Stimulated activated CD4-positive, alpha-beta T cell treated with anti-CD3 and anti-CD28 coated beads, Interleukin-15, amount 100 ng/mL, for 24 hours (primary cell): ENCODE data around the gene FAM9C.
"Not testable (repeated sequence)": the region's sequence is repeated elsewhere in the genome, so short reads cannot be mapped to it uniquely, and the experiment has no call there.

Source experiments
- DNase-seq: peaks from one replicate; pipeline ENCODE4 v3.0.0-alpha.2; 2020

FAM9C gene

DNA sequence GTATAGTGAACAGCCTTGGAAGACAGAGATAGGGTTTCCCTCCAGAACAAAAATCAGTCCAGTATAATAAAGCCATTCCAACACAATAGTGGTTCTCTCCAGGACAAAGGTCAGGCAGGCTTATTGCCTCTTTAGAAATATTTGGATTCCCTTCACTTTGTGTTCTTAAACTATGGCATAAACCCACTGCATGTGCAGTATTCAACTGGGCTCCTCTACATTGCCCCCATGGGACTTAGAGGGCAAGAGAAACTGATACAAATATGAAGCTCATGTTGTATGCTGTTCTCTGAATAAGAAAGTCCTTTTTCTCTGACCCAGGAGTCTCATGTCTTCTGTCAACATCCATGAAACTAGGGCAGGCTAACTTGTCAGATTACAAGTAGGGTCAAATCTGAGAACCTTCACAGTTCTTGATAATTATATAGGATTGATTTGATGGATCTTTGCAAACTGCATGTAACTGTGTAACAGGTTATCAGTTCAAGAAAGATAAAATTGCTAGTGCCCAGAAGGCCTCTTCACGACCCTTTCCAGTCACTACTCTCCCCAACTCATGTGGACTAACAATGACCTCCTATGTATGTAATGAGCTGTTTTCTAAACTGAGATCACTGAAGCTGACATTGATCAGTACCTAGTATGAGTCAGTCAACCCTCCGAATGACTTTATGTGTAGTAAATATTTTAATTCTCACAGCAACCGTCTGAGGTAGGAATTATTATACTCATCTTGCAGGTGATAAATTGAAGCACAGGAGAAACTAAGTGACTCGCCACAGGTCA lies 31.9 kb upstream of the FAM9C start:
- DNase-seq = no peak

DNA sequence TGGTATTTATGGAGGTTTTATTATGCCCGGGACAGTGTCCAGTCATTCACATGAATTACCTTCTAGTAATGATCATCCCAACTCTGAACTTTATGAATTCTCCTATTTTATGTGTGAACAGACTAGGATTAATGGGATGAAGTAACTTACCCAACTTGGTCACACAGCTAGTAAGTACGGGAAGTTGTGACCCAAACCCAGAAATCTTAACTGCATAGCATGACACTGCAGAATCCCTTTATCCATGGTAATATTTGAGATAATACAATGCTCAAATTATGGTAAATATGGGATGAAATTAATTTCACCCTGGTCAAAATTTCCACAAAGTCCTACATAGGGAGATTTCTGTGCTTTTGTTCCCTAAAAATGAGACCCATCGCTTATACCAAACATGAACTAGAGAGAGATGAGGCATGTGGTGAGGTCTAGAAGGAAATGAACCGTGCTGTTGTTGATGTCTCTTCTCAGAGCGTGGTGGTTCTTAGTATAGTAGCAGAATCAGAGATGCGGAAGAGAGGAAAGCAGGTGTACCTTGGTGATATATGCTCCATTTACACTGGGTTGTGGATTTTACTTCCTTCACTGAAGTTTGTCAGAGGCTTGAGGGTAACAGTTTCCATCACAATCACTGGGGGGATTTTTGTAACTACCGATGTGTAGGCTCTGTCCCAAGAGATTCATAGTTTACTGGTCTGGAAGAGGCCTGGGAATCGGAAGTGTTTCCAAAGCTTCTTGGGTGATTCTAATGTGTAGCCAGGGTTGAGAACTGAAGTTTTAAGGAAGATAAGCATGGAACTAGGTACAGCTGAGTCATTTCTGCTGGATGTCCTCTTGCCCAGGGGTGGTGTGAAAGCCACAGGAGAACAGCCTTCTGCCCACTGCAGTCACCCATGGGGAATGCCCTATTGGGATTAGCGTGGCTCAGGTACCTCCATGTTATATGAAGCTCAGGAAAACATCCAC lies 30.2 kb upstream of the FAM9C start:
- DNase-seq = no peak

DNA sequence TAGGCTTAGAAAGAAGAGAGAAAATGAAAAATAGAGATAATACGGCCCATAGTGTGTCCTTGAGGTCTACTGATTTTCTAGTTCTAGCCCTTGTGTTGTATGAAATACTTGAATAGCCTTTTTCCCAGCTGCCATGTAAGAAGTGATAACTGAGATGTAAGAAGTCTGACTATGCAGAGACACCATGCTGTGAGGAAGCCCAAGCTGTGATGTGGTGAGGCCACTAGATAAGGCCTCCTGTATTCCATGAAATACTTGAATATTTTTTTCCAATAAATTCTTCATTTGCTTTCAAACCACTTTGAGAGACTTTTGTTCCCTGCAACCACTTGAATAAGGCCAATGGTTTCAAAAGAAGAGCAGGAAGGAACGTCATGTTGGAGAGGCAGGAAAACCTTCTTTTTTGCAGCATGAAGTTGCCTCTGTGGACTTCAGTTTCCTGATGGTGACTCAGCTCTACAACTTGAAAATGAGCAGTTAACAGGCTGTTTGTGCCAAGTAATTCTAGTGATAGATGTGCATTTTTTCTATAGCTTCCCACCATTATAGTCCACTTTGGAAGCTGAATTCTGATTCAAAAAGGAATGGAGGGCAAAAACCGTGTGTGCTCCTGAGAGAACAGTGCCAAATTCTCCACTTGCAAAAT lies 25.5 kb upstream of the FAM9C start:
- no peak for DNase-seq

DNA sequence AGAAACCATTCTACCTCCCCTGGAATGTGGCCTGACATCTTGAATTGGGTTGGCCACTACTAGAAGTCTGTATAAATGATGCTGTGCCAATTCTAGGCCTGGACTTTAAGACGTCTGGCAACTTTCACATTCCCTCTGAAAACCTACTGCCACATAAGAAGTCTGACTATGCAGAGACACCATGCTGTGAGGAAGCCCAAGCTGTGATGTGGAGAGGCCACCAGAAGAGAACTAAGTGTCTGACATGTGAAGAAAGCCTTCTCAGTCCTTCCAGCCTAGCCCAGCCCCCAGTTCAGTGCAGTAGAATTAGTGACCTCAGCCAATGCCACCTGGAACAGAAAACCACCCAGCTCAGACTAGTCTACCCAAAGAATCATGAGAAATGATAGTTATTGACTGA lies 24.2 kb upstream of the FAM9C start:
- no peak for DNase-seq

DNA sequence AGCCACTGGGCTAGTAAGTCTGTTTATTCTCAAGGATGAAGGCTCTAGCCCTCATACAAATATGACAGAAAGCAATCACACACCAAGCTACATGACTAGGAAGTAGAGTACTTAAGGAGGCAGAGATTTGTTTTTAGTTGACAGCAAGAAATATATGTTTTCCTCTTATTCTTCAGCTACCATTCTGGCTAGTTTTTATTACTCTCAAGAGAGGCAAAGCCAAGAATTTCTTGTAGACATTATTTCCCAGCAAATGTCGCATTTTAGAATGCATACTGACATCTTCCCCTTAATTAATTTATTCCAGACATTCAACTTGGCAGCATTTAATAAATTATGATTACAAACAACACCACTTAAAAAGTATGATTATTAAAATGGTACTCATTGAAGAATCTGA lies 23.4 kb upstream of the FAM9C start:
- no peak for DNase-seq

DNA sequence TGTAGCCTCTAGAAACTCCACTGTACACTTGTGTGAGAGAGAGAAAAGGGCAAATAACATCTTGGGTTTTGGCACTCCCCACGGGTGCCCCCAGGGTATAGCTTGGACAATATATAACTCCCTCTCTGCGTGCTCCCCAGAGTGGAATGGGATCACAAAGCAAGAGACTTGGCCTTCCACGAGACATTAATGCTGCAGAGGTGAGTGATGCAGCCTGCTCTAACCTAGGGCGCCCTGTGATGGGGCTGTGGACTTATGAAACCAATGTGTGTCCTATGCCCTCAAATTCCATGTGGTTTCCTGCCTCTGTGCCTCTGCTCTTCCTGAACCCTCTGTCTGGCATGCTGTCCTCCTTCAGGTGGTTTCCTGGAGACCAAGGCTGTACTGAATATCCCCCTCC lies 22.0 kb upstream of the FAM9C start:
- no peak for DNase-seq

DNA sequence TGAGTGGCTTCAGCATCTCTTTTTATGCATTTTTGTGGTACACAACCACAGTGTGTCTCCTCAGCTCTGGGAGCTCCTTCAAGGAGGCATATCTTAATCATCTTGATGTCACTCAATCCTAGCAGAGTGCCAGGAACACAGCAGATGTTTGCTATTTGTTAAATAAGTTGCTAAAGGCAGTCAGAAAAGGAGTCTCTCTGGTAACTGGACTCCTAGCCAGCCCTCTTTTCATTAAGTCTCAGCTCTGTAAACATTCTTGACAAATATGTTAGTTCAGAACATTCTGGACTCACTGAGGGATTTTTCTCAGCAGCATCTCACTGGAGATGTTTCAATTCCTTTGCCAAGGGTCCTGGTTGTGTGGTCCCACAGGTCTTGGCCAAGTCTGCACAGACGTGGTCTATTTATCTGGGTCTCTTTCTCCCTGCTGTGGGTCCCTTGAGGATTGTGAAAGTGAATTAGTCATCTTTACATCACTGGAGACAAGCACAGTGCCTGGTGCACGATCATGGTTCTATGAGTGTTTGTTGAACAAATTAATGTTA lies 20.3 kb upstream of the FAM9C start:
- DNase-seq = no peak

DNA sequence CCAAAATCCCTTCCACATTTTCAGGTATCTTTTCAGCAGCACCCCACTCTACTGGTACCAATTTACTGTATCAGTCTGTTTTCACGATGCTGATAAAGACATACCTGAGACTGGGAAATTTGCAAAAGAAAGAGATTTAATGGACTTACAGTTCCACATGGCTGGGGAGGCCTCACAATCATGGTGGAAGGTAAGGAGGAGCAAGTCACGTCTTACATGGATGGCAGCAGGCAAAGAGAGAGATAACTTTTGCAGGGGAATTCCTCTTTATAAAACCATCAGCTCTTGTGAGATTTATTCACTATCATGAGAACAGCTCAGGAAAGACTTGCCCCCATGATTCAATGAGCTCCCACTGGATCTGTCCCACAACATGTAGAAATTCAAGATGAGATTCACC lies 18.7 kb upstream of the FAM9C start:
- not testable (repeated sequence) for DNase-seq

DNA sequence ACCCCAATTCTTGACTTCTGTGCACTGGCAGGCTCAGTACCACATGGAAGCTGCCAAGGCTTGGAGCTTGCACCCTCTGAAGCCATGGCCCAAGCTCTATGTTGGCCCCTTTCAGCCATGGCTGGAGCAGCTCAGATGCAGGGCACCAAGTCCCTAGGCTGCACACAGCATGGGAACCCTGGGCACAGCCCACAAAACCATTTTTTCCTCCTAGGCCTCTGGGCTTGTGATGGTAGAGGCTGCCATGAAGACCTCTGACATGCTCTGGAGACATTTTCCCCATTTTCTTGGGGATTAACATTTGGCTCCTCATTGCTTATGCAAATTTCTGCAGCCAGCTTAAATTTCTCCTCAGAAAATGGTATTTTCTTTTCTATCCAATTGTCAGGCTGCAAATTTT lies 17.9 kb upstream of the FAM9C start:
- not testable (repeated sequence) for DNase-seq

DNA sequence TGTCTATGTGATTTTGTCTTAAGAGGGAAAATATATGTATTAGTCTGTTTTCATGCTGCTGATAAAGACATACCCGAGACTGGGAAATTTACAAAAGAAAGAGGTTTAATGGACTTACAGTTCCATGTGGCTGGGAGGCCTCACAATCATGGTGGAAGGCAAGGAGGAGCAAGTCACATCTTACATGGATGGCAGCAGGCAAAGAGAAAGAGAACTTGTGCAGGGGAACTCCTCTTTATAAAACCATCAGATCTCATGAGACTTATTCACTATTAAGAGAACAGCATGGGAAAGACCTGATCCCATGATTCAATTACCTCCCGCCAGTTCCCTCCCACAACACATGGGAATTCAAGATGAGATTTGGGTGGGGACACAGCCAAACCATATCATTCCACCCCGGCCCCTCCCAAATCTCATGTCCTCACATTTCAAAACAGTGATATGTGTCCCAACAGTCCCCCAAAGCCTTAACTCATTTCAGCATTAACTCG lies 16.8 kb upstream of the FAM9C start:
- DNase-seq = not testable (repeated sequence)

DNA sequence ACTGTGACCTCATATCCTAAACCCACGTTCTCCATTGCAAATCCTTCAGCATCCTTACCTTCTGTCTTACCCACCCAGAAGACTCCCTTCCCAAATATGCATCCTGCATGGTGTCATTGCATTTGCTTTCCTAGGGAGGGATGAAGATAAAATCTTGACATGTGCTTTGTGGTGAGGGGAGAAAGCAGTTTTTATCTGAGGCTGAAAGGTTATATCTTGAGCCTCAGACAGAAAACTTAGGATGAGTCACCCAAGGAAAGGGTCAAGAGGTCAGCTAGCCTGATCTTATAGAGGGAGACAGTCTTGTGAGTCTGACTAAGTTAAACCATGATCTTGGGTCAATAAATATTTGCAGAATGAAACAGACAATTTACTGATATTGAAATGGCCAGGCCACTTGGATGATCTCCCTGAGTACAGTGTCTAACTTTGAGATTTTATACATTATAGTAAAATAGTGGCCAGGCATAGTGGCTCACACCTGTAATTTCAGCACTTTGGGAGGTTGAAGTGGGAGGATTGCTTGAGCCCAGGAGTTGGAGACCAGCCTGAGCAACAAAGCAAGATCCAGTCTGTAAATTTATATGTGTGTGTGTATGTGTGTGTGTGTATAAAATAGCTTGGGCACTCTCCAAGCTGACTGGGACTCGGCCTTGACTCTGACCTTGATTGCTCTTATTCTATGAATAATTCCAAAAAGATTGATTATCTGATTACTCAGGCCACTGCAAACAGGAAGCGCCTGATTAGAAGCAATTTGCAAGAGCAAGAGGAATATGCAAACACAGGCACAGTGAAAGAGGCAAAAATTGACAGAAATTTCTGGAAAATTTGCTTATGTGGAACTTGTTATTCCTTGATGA lies 15.4 kb upstream of the FAM9C start:
- DNase-seq = no peak

DNA sequence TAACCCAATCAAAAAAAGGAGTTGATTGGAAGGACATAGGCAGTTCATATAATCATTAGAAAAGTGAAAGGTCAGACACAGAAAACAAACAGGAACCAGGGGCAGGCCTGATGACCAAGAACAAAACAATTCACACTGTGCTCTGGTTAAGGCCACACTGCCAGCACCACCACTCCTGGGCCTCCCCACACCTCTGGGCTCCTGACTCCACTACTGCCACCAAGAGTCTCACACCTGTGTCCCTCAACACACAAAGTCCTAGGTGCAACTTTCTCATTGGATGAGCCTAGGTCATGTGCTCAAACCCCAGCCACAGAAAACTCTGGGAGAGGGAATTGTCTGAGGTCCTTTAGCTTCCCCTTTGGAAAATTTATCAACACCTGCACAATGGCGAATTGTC lies 11.1 kb upstream of the FAM9C start:
- DNase-seq = no peak

DNA sequence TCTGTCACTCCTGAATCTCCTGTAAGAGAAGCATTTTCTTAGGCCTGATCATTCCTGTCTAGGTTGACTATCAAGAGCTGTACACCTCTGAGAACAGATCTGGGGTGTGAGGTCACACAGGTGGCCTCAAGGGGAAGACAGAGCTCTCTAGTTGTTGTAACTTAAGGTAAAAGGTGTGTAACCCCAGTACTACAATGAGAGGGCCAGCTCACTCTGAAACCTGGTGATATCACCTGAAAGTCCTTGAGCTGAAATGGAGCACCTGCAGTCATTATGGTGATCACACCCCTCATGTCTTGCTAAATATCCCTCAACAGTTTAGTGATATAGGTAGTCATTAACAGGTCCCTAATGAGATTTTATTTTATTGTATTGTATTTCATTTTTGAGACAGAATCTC lies 8.8 kb upstream of the FAM9C start:
- no peak for DNase-seq

DNA sequence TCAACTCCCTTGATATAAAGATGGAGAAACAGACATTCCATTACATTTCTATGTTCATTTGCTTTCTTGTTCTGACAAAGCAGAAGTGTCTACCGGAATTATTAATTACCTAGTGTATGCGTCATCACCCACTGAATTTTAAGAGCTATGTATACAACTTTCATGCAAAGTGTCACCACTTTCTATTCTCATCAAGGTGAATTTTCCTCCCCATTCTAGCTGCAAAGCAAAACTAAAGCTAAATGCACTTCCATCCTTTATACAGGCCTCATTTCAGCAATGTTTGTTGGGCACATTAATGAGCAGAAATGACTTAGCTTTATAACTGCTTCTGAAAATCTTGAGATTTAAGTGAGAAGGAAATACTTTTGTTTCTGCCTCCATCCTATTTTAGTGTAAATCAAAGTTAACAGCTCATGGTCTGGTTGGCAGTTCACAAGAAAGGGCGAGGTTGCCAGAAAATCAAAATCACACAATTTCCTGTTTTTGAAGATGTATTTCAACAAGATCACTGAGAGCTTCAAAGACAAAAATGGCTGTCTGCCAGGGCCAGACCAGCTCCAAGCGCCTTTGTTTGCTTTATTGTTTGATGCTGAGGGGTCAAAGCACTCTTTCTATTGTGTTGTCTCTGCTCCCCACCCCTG lies 7.2 kb upstream of the FAM9C start:
- no peak for DNase-seq

DNA sequence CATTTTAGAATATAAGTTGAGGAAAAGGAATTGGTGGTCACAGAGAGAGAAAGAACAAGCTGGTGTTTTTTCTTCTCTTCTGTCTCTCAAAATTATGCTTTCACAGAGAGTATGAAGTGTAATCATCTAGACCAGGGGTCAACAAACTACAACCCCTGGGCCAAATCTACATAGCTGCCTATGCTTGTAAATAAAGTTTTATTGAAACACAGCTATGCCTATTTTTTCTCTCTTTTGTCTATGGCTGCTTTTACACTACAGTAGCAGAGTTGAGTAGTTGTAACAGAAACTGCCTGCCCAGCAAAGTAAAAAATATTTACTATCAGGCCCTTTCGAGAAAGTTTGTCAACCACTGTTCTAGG lies 6.7 kb upstream of the FAM9C start:
- no peak for DNase-seq

DNA sequence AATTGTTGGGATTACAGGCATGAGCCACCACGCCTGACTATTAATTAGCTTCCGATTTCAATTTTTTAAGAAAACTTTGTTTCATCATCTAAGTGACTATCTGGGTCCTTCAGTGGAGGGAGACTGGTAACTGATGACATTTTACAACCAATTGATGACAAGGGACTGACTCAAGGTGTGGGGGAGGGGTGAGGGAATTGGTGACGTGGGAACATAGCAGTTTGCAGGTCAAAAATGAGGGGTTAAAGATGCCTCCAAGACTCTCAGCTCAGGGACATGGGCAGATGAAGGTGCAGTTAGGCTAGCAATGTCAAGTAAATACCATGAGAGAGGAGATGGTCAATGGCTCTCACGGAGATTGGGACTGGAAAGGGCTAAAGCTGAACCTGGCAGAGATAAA lies 5.7 kb upstream of the FAM9C start:
- DNase-seq = peak; percentile 43

DNA sequence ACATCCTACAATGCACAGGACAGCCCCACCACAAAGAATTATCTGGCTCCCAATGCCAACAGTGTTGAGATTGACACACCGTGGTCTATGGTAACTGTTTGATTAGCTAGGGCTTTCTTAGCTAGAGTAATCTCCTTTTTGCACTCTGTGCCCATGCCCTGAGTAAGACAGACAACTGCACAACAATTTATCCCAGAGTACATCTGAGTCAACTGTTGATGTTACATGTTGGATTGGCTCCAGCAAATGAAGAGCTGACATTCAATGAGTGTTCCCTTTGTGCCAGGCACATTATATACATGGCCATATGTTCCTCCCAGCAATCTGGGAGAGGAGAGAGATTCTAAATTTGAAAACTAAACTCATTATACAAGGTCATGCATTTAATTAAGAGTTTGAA lies 3.9 kb upstream of the FAM9C start:
- no peak for DNase-seq

DNA sequence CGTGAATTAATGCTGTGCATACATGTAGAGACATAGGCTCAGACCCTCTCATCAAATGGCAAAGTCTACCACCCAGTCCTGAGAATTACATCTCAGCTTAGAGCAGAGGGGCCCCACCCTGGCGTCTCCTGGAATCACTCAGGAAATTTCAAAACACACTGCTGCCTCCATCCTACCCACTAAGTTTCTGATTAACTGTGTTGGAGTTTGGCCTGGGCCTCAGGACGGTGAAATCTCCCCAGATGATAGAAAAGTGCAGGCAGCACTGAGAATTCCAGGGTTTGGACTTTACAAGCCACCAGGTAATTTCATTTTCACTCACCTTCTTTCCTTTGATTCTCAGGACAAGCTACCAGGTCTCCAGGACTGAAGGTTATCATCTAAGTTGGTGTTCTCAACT lies 3.3 kb upstream of the FAM9C start:
- DNase-seq = no peak

DNA sequence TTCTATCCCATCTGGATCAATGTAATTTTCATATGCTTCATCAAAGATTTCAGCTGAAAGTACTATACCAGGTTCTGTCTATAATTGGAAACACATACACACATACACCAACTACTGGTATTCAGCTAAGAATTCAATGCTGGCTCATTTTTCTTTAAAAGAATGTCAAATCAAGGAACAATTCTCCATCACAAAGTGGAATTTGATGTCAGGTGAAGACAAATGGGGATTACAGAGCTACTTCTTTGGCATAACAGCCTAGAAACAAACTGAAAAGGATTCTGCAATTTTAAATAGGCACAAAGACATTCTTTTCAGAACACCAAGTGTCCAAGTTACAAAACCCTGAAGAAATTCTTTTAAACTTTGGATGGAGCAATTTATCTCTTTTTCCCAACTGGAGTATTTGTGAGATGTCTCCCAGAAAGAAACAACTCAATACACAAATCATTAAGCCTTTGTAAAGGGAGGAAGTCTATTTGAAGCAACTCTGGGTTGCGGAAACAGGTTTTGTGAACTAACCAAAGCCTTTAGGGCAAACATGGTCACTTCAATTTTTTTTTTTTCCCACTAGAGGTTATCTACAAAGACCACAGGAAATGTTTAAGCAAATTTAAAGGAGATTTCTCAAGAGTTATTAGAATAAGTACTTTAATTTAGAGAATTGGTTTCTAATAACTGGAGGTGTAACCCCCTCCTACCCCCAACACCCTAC lies 1.9 kb upstream of the FAM9C start:
- no peak for DNase-seq

DNA sequence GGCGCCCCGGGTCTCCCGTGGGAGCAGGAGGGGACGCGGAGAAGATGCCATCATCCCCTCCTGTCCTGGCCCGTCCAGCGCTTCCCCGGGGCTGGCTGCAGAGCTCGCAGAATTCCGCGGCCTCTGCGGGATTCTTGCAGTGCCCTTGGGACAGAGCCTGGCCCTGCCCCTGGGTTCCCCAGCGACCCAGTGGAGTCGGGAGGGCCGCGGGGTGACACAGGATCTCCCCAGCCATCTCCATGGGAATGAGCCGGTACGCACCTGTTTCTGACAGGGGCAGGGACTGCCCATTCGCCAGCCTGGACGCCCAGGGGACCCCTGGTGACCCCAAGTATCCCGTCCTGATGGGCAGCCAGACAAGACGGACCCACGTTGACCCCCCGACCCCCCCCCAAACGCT lies 482 bp downstream of the FAM9C start:
- DNase-seq = no peak

DNA sequence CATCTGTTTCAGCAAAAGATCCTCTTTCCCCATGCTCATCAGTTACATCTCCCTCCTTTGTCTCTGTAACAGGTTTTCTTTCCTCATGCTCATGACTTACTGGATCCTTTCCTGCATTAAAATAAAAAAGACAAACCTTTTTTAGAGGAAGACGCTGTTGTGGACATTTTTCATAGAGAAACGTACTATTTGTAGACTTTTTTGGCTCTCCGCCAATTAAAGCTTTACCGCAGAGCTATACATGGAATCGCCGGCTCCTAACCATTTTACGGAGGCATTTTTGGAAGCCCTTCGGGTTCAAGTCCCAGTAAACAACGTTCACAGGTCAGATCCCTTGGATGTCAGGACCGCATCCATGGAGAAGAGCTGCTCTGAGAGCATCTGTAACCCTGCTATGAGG lies 1.3 kb downstream of the FAM9C start:
- no peak for DNase-seq
